ENCODE results near the gene TUBA1C.
"Not testable (repeated sequence)": the region's sequence is repeated elsewhere in the genome, so short reads cannot be mapped to it uniquely, and the experiment has no call there.

Gene TUBA1C

DNA sequence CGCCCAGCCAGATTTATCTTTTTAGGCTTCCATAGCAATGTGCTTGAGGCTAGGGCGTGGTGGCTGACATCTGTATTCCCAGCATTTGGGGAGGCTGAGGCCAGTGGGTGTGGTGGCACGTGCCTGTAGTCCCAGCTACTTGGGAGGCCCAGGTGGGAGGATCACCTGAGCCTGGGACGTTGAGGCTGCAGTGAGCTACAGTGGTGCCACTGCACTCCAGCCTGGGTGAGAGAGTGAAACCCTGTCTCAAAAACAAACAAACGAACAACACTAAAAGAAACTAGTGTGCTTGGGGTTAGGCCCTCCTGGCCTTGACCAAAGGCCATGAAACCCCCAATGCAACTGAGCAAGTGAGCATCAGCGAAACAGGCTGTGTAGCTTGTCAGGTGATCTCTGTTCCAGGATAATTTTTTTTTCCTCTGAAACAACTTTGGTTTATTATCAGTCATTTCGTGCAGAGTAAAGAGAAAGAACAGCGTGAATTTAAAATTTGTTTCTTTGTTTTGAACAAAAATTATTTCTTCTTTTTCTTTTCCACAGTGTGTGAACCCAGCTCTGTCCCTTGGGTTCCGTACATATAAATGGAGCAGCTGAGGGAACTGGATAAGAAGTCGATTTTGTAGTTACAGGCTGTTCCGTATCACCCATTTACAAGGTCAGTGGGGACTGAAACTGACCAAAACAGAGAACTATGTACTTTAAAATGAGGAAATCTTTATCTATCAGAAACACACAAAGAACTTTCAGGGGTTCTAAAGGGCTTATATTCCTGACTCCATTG, 8.8 kb upstream of the TUBA1C start:
- no peak for FAIRE-seq

GRCh38 chr12:49257508-49258184, 7.2 kb upstream of the TUBA1C start:
- not testable (repeated sequence) for FAIRE-seq

DNA sequence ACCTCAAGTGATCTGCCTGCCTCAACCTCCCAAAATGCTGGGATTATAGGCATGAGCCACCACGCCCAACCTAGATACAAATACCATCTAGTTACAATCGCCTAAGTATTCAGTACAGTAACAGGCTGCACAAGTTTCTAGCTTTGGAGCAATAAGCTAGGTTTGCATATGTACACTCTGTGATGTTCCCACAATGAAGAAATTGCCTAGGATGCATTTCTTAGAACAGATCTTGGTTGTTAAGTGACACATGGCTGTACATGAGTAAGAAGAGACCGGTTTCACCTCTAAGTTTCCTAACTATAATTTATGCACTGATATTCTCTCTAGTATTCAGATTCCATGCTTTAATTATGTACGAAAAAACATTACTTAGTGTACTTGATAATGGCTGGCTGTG, 5.4 kb upstream of the TUBA1C start:
- no peak for FAIRE-seq

GRCh38 chr12:49260166-49260565, 4.7 kb upstream of the TUBA1C start:
- FAIRE-seq = no peak

- no peak for FAIRE-seq
These were observed 4.1 kb upstream of the TUBA1C start for GRCh38 chr12:49260571-49261363.

GRCh38 chr12:49261721-49262120, 3.2 kb upstream of the TUBA1C start:
- FAIRE-seq = no peak

DNA sequence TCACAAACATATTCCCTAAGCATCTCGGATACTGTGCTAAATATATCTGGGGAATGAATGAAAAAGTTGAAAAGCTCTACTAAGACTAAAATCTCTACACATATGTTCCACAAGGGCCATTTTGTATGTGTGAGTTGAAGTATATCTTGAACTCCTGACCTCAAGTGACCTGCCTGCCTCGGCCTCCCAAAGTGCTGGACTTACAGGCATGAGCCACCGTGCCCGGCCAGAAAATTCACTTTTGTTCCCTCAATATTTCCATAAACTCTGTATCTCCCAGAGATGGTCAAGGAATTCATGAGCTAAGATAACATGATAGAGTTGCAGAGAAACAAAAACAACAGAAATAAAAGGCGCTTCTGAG, 1.5 kb upstream of the TUBA1C start:
- no peak for FAIRE-seq

GRCh38 chr12:49264466-49264872, 413 bp upstream of the TUBA1C start:
- FAIRE-seq = no peak

GRCh38 chr12:49269191-49269590, 4.3 kb downstream of the TUBA1C start:
- FAIRE-seq = not testable (repeated sequence)

DNA sequence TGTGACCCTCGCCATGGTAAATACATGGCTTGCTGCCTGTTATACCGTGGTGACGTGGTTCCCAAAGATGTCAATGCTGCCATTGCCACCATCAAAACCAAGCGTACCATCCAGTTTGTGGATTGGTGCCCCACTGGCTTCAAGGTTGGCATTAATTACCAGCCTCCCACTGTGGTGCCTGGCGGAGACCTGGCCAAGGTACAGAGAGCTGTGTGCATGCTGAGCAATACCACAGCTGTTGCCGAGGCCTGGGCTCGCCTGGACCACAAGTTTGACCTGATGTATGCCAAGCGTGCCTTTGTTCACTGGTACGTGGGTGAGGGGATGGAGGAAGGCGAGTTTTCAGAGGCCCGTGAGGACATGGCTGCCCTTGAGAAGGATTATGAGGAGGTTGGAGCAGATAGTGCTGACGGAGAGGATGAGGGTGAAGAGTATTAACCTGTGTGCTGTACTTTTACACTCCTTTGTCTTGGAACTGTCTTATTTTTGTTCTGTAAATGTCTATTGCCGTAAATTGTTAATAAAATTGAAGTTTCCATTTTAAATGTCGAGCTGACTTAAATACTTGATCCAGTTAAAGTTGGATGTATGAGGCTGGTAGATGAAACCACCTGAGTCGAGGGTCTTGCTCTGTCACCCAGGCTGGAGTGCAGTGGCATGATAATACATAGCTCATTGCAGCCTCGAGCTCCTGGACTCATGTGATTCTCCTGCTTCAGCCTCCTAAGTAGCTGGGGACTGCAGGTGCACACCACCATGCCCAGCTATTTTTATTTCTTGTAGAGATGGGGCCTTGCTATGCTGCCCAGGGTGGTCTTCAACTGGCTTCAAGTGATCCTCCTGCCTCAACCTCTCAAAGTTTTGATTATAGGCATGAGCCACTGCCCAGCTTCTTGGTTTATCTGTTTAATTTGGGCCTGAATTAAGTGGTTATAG, 8.2 kb downstream of the TUBA1C start:
- FAIRE-seq = no peak

DNA sequence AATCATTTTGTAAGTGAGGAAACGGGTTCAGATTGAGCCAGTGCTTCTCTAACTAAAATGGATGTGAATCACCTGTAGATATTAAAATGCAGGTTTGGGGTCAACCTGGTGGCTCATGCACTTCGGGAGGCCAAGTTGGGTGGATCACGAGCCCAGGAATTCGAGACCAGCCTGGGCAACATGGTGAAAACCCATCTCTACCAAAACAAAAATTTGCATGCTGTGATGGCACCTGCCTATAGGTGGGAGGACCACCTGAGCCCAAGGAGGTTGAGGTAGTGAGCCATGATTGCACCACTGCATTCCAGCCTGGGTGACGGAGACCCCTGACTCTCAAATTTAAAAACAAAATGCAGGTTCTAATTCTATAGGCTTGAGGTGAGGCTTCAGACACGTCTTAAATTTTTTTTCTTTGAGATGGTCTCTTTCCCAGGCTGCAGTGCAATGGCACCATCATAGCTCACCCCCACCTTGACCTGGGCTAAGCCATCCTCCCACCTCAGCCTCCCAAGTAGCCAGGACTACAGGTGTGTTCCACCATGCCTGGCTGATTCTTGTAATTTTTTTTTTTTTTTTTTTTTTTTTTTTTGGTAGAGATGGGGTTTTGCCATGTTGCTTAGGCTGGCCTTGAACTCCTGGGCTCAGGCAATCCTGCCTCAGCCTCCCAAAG, 9.0 kb downstream of the TUBA1C start:
- FAIRE-seq = no peak

- peak; percentile 6 for FAIRE-seq
These were observed 9.7 kb downstream of the TUBA1C start for GRCh38 chr12:49274396-49275069.

DNA sequence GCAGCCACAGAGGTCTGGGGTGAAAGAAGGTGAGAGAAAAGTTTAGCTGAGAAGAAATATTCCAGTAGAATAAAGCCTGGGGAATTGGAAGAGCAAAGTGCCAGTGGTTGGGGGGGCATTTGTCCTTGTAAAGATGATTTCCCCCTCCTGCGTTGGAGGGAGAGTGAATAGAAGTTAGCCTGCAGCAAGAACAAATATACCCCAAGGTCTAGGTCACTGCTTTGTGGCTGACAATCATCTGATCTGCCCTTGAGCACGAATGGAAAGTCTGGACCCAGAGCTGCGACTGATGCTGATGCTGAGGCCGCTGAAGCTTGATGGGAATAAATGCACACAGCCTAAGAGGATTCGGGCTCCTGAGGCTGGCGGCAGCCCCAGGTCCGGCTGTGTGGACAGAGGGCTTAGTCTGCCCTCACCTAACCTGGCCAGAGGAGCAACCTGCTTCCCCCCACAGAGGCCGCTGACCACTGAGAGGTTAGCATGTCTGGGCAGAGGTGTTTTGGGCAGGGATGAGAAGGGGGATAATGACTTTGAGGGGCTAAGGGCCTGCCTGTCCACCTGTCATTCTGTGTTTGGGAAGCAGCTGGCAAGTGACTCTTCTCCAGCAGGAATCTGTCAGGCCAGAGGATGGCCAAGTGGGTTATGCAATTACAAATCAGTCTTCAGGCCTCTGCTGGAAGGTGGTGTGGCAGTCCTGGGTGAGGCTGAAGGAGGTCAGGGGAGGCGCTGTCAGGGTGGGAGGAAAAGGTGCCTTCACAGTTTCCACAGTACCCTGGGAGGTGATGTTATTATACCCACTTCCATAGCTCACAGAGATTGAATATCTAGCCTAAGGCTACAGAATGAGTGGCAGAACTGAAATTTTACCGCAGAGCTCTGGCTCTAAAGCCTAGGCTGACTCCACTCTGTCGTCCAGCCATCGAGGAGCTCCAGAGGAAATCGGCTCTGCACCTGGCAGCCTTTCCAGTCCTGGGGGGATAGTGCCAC, 11.7 kb downstream of the TUBA1C start:
- FAIRE-seq = no peak

- FAIRE-seq = no peak
These were observed 12.6 kb downstream of the TUBA1C start for GRCh38 chr12:49277466-49277865.

- peak; percentile 90 for FAIRE-seq
These were observed 14.9 kb downstream of the TUBA1C start for GRCh38 chr12:49279706-49280159.

DNA sequence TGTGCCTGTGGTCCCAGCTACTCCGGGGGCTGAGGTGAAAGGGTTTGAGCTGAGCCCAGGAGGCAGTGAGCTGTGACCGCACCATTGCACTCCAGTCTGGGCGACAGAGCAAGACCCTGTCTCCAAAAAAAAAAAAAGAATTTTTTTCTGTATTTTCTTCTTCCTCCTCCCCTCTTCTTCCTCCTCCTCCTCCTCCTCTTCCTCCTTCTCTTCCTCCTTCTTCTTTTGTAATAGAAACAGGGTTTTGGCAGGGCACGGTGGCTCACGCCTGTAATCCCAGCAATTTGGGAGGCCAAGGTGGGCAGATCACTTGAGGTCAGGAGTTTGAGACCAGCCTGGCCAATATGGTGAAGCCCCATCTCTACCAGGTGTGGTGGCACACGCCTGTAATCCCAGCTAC, 15.7 kb downstream of the TUBA1C start:
- FAIRE-seq = not testable (repeated sequence)

- no peak for FAIRE-seq
These were observed 17.4 kb downstream of the TUBA1C start for GRCh38 chr12:49282302-49282701.

- FAIRE-seq = not testable (repeated sequence)
These were observed 18.0 kb downstream of the TUBA1C start for GRCh38 chr12:49282740-49283375.

Measured in G401.6 (cell line).